ENCODE data around the gene GPLD1.
"Not testable (repeated sequence)": the region's sequence is repeated elsewhere in the genome, so short reads cannot be mapped to it uniquely, and the experiment has no call there.

GPLD1 gene

GRCh38 chr6:24453921-24454320 lies 35.5 kb downstream of the GPLD1 start:
- DNase-seq (ENCODE audit: low spot score): no peak

DNA sequence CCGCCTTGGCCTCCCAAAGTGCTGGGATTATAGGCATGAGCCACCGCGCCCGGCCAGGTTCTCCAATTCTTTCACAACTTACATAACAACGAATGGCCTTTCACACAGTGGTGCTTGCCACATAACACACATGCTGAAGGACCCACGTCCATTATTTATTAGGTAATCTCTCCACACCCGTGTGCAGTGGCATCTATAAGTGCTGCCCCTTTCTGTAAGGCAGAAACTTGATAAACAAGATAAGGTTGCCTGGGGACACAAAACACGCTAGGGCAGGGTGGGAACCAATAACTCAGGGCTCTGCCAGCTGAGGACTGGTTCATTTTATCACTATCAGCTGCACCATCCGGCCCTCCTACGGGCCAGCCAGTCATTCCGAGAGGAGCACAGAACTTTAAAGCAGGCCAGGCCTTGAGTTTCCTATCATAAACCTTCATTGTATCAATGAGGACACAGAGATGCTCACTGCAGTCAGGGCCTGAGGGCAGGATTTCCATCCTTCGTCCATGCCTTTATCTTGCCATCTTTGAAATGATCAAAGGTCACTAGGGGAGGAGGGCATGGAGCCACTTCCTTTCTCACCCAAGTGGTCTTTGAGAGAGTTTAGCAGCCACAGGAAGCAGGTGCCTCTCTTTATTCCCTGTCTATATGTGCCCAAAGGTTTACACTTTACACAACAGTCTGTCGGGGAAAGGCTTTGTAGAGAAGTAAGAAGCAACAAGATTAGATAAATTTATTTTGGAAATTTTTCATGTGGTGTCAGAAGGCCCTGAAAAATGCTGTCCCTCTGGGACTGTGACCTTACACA lies 37.6 kb downstream of the GPLD1 start:
- no peak for DNase-seq (ENCODE audit: low spot score)

DNA sequence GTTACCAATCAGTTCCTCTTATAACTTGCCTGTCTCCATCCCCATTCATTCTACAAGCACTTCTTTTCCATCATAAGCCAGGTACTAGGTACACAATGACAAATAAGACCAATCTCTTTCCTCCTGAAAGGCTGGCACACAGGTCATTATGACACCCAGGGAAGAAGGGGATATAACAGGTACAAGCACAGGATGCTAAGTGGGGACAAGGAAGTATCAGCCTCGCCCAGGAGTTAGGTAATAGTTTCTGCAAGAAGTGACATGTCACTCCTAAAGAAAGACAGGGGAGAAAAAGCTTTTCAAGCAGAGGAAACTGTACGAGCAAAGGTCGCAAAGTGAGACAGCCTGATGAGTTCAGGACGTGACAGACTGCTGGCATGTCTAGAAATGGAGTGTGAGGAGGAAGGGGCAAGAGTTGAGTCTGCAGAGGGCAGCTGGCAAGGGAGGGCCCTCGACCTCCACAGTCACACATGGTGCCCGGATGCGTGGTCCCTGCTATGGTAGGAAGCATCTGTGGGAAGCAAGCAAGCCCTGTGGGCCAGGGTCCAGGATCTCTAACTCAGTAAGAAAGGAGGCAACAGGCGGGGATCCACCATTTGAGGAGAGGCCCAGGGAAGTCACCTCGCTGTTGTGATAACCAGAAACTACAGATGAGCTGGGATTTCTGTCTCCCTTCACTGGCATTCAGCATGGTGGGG lies 40.4 kb downstream of the GPLD1 start:
- no peak for DNase-seq (ENCODE audit: low spot score)

DNA sequence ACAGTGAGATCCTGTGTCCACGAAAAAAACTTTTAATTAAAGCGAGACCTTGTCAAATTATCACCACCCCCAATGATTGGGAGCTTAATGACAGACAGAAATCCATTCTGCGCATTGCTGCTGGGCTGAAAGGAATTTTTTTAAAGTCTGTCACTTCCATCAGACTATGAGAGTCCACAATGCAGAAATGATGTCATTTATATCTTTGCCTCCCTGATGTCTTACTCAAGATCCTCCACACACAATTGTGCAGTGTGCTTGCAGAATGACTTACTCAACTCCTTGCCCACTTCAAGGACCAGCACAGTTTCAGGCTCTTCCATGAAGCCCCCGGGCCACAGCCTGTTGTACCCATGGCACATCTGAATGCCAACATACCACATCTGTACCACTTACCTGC lies 41.0 kb downstream of the GPLD1 start:
- no peak for DNase-seq (ENCODE audit: low spot score)

DNA sequence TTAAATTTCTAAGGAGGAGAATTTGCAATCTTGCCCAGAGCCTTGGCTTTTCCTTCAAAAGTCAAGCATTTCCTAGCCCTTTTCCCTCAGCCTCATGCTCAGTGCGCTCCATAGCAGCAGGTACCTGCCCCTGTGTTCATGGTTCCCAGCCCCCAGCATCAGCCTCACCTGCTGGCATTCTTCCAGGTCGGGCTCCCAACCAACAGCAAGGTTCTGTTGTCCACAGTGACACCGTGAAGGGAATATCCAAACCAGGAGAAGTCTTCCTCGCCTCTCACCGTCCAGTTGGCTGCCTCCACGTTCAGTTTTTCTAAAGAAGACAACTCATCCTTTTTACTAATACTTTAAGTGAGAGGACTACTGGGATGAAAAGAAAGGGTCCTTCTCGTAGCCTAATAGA lies 42.7 kb downstream of the GPLD1 start:
- no peak for DNase-seq (ENCODE audit: low spot score)

DNA sequence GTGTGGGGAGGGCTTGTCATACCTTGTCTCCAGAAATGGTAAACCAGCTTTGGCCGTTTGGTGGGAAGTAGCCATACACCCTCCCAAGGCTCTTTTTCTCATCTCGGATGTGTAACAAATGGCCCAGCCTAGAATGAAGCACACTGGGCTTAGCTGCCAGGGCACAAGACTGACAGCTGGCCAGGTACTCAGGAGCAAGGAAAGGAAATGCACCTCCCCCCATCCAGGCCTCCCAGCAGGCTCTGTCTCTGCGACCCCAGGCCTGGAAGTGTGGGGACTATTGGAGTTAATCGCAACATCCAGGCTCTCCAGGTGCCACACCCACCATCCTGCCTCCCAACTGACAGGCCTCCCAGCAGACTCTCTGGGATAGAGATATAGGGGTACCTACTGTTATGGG lies 43.7 kb downstream of the GPLD1 start:
- no peak for DNase-seq (ENCODE audit: low spot score)

DNA sequence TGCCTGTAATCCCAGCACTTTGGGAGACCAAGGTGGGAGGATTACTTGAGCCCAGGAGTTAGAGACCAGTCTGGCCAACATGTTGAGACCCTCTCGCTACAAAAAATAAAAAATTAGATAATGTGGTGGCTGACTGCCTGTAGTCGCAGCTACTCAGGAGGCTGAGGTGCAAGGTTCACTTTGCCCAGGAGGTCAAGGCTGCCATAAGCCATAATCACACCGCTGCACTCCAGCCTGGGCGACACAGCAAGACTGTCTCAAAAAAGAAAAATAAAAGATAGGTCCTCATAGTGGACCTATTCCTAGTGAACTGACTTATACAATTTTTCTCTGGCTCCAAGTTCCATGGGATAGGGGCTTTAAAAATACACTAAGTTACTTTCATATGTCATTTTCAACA lies 44.8 kb downstream of the GPLD1 start:
- no peak for DNase-seq (ENCODE audit: low spot score)

- no peak for DNase-seq (ENCODE audit: low spot score)
These were observed 47.8 kb downstream of the GPLD1 start for GRCh38 chr6:24441599-24441904.

GRCh38 chr6:24440897-24441598 lies 48.3 kb downstream of the GPLD1 start:
- DNase-seq (ENCODE audit: low spot score): no peak

- no peak for DNase-seq (ENCODE audit: low spot score)
These were observed 49.4 kb downstream of the GPLD1 start for GRCh38 chr6:24439858-24440539.

- DNase-seq (ENCODE audit: low spot score): no peak
These were observed 52.4 kb downstream of the GPLD1 start for GRCh38 chr6:24436979-24437378.

DNA sequence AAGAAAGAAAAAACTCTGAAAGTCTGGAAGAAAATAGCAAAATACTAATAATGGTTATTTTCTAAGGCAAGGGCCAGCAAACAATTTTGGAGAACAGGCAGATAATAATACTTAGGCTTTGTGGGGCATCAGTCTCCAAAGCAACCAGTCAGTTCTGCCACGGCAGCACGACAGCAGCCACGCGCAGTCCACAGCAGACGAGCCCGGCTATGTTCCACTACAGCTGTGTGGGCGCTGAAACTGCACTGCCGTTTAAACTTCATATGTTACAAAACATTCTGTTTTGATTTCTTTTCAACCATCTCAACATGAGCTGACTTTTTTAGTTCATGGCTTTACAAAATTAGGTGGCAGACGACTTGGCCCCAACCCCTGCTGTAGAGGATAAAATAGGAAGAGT lies 56.8 kb downstream of the GPLD1 start:
- DNase-seq (ENCODE audit: low spot score): no peak

GRCh38 chr6:24431045-24431451 lies 58.3 kb downstream of the GPLD1 start:
- DNase-seq (ENCODE audit: low spot score): peak; percentile 66

DNA sequence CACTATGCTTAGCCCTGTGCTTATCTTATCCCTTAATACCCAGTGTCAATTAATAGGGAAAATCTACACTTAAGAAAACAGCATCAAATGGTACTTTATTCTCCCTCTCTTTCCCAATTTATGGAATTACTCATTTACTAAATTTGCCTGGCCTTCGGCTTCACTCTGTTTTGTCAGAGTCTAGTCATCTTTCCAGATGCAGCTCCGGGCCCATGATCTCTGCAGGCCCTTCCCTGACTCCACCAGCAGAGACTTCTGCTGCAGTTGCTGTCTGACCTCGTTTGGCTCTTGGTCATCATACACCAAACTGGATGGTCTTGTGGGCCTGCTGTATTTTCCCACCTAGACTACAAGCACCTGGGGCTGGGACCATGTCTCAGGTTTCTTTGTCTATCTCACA lies 59.3 kb downstream of the GPLD1 start:
- DNase-seq (ENCODE audit: low spot score): peak; percentile 23

DNA sequence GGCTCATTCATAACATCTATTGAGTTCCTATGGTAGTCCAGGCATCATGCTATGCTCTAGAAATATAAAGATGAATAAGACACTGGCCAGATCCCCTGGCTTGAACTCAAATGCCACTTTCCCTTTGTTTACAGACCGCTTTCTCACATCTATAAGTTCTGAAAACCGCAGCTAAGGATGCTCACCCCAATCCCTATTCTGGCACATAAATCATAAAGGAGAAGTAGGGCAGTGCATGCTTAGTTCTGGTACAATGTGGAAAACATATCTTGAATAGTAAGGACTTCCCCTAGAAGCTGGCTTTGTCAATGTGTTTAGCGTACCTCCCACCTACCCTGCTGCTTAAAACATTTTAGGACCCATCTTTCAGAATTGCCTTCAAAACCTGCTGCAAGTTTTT lies 60.2 kb downstream of the GPLD1 start:
- no peak for DNase-seq (ENCODE audit: low spot score)

DNA sequence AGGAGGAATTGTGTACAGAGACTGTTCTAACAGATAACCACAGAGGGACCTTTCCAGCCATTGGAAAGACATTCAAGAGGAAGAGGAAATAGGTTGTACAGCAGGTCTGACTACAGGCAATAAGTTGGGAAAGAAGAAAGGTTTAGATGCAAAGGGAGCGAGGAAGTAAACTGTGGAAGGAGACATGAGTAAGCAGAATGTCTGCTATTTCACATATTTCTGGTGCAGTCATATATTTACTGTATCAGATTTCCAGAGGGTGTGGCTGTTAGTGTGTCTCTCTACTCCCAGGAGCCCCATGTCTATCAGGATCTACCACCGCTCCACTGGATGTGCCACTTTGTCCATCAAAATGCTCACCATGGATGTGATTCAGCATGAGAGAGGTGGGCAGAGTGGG lies 60.8 kb downstream of the GPLD1 start:
- DNase-seq (ENCODE audit: low spot score): no peak

GRCh38 chr6:24426729-24427446 lies 62.5 kb downstream of the GPLD1 start:
- DNase-seq (ENCODE audit: low spot score): peak; percentile 3

DNA sequence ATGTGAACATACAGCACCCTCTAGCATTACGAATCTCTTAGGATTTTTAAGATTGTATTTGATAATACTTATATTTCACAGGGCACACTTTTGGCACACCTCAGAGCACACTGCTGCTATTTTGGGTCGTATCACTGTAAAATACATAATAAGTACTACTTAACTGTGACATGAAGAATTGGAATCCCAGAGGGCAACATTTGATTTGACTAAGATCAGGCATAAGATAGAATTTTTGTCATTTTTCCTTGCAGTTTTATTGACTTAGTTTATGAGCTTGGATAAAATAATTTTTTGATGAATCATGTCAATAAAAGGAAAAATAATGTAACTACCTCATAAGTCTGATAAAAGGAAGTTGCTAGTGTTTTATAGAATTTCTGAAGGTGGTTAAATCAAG lies 64.3 kb downstream of the GPLD1 start:
- no peak for DNase-seq (ENCODE audit: low spot score)

DNA sequence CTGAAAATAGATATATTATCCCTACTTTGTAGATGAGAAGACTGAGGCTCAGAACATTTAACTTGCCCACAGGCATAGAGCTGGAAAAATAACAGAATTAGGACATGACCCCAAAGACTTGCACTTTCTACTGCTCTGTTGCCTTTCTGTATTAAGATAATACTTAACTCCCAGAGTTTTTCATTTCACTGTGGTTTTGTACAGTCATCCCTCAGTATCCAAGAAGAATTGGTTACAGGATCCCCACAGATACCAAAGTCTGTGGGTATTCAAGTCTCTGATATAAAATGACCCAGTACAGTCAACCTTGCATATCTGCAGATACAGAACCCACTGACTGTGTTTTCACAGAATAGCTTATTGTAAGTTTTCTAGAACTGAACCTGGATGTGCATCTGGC lies 69.9 kb downstream of the GPLD1 start:
- no peak for DNase-seq (ENCODE audit: low spot score)

GRCh38 chr6:24415753-24416152 lies 73.6 kb downstream of the GPLD1 start:
- DNase-seq (ENCODE audit: low spot score): no peak

DNA sequence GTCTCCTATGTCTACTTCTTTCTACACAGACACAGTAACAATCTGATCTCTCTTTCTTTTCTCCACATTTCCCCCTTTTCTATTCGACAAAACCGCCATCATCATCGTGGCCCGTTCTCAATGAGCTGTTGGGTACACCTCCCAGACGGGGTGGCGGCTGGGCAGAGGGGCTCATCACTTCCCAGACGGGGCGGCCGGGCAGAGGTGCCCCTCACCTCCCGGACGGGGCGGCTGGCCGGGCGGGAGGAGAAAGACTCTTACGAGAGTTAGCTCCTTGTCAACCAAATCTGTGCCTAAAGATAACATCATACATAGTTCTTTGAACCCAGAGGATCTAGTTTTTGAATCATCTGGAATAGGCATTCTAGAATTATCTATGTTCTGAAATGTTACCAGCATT lies 74.8 kb downstream of the GPLD1 start:
- not testable (repeated sequence) for DNase-seq (ENCODE audit: low spot score)

- no peak for DNase-seq (ENCODE audit: low spot score)
These were observed 77.1 kb downstream of the GPLD1 start for GRCh38 chr6:24412294-24412693.
